GM20000 (cell line): ENCODE results near the gene CCDC85A.

Experiments
- DNase-seq: peaks from one replicate; pipeline ENCODE4 v3.0.0; 2012; ENCODE audit warnings: low spot score
- TF ChIP-seq, protein P1 (sequence below): IDR thresholded peaks from 2 replicates; pipeline ENCODE4 v1.5.1; 2012; ENCODE audit warnings: mild to moderate bottlenecking, control low read depth; ENCODE audit errors: extremely low read depth, missing control alignments

The CCDC85A gene

GRCh38 chr2:56295666-56296065 is 111.9 kb downstream of the CCDC85A start:
- DNase-seq: no peak
- TF ChIP-seq, protein P1, sequence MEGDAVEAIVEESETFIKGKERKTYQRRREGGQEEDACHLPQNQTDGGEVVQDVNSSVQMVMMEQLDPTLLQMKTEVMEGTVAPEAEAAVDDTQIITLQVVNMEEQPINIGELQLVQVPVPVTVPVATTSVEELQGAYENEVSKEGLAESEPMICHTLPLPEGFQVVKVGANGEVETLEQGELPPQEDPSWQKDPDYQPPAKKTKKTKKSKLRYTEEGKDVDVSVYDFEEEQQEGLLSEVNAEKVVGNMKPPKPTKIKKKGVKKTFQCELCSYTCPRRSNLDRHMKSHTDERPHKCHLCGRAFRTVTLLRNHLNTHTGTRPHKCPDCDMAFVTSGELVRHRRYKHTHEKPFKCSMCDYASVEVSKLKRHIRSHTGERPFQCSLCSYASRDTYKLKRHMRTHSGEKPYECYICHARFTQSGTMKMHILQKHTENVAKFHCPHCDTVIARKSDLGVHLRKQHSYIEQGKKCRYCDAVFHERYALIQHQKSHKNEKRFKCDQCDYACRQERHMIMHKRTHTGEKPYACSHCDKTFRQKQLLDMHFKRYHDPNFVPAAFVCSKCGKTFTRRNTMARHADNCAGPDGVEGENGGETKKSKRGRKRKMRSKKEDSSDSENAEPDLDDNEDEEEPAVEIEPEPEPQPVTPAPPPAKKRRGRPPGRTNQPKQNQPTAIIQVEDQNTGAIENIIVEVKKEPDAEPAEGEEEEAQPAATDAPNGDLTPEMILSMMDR: no peak

DNA sequence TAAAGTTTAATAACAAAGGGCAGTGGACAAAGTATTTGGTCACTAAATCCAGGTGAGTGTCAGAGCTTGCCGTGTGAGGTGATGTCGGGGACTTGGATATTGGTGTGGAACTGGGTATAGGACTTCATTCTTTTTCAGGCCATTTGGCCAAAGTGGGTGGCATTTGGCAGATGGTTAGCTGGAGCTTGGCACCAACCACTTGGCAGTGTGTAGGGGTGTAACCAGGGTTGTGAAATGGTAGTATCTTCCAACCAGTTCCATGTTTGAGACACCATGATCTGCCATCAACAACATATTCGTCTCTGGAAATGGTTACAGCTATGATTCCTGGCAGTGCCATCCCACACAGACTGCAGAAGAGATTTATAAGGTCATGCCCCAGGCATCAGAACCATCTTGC is 113.9 kb downstream of the CCDC85A start:
- no peak for DNase-seq
- TF ChIP-seq, protein P1: no peak

- TF ChIP-seq, protein P1: no peak
- DNase-seq: no peak
Observed at GRCh38 chr2:56299171-56299691, 115.4 kb downstream of the CCDC85A start.

GRCh38 chr2:56309626-56310170 is 125.9 kb downstream of the CCDC85A start:
- DNase-seq: no peak

DNA sequence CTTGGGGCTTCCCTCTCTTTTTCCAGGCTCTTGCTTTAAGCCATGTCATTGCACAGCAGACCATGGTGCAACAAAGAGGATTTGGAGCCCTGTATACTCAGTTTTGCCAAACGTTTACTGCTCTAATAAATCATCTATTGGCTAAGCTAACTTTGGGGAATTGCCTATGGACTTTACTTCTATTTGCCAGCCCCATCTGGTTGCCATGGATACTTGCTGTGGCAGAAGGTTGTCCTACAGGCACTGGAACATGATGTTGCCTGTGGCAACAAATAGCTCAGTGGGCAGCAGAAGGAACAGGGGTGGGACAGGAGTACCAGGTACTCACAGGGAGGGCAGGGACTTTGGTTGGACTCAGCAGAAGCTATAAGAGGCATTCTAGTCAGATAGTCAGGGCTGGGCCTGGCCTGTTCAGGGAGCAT is 129.7 kb downstream of the CCDC85A start:
- TF ChIP-seq, protein P1: no peak
- no peak for DNase-seq

More at GRCh38 chr2:56309626-56310170, 125.9 kb downstream of the CCDC85A start:
- TF ChIP-seq, protein P1: no peak

DNA sequence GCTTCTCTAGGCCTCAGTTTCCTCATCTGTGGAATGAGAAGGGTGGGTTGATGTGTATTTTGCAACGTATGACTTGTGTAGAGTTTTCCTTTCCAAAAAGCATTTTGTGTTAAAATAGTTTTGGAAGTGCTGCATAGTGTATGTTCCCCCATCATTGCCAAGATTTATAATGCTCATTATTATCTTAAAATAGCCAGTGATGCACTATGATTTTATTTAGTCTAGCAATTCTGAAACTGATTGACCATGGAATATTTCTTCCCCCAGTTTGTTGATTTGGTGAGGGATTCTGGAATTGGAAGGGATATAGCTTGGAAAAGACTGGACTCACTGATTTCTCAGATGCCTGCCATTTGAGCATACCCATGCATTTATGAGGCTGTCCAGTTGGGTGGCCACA is 130.6 kb downstream of the CCDC85A start:
- TF ChIP-seq, protein P1: no peak
- no peak for DNase-seq

GRCh38 chr2:56314796-56315195 is 131.0 kb downstream of the CCDC85A start:
- TF ChIP-seq, protein P1: no peak
- no peak for DNase-seq
